Activated T-cell treated with anti-CD3 and anti-CD28 coated beads, Interleukin-2, amount 50 U/mL, for 72 hours (primary cell): Measurements from ENCODE around the gene TSPAN31. TPM values are rescaled to one million over a fixed set of nuclear protein-coding genes. Genes with fewer than 3 reads are reported as not detected.
"Not testable (repeated sequence)": the region's sequence is repeated elsewhere in the genome, so short reads cannot be mapped to it uniquely, and the experiment has no call there.

Source experiments
- ATAC-seq, 2 donors: fragments of 150-1000 bp; cut with Tn5 transposase; replicated peaks in 1 of 2; 2 replicates each; pipeline ENCODE4 v1.10.0; 2021; ENCODE audit warnings: moderate library complexity in 2 of 2, mild to moderate bottlenecking in 1 of 2
- DNase-seq, 2 donors: peaks; one replicate each; pipeline ENCODE4 v3.0.0; 2021 to 2022; ENCODE audit warnings: mixed read lengths in 1 of 2
- H3K27ac Mint-ChIP-seq: one replicate; pipeline ENCODE4 v1.8.0; 2022; ENCODE audit warnings: mild to moderate bottlenecking, moderate library complexity, mixed read lengths
- H3K27me3 Mint-ChIP-seq: one replicate; pipeline ENCODE4 v1.8.0; 2022; ENCODE audit warnings: low read depth, mixed read lengths
- H3K36me3 Mint-ChIP-seq, 2 donors: one replicate each; pipeline ENCODE4 v1.8.0; 2022; ENCODE audit warnings: mixed read lengths in 2 of 2, mild to moderate bottlenecking in 1 of 2; ENCODE audit not compliant: insufficient read depth in 2 of 2
- H3K4me1 Mint-ChIP-seq: one replicate; pipeline ENCODE4 v1.8.0; 2022; ENCODE audit warnings: low read depth, mixed read lengths
- H3K4me3 Mint-ChIP-seq, 2 donors: one replicate each; pipeline ENCODE4 v1.8.0; 2022; ENCODE audit warnings: mild to moderate bottlenecking in 2 of 2, mixed read lengths in 2 of 2, moderate library complexity in 2 of 2
- H3K9me3 Mint-ChIP-seq, 2 donors: one replicate each; pipeline ENCODE4 v1.8.0; 2022; ENCODE audit warnings: mixed read lengths in 2 of 2
- total RNA-seq, 2 donors: library from RNA; stranded (reverse); gene quantifications; one replicate each; pipeline ENCODE4 v1.2.3, GENCODE V29; 2022

The TSPAN31 gene
- 10 to 100 TPM; 18.2 to 19.6 TPM for total RNA-seq

- H3K4me3 Mint-ChIP-seq, result peak within 1 kb of the TSS; percentile 88 to 99
- H3K9me3 Mint-ChIP-seq, result no peaks in the 10 kb centered on the region
- no peaks in the 10 kb centered on the region for H3K27me3 Mint-ChIP-seq
- peaks cover 56% of the 10 kb centered on the region for H3K4me1 Mint-ChIP-seq
- ATAC-seq, result peak; percentile 86 to 88
- H3K27ac Mint-ChIP-seq, result peak within 1 kb of the TSS; percentile 65
- peak; percentile 95 to 97 for DNase-seq
- peaks cover 4 to 25% of the 10 kb centered on the region in 2 donors for H3K36me3 Mint-ChIP-seq
Measured at GRCh38 chr12:57744777-57745484, at the start of gene TSPAN31. Gene TSPAN31 (plus strand): TSS chr12:57745039. CDS start chr12:57745155, 116 bp downstream.

DNA sequence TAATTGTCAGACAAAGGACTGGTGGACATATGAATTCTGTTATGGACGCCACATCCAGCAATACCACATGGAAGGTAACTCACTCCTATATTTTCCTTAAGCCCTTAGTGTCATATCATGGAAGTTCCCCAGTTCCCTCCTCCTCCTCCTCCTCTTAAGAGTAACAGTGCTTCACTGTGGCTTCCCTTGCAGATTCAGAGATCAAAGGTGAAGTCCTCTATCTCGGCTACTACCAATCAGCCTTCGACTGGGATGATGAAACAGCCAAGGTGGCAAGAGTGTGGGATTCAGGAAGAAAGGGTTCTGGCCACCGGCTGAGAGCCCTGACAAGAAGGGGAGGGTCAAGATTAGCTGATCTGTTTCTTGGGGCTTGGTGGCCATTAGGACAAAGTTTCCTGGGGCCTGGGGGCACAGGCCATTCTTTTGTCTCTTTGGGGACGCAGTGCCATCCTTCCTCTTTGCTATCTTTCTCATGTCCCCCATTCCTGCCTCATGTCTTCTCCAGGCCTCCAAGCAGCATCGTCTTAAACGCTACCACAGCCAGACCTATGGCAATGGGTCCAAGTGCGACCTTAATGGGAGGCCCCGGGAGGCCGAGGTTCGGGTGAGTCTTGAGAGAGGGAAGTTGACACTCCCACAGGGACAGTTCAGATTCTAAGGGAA lies 48.9 kb upstream of the TSPAN31 start:
- no peak for DNase-seq
- Mint-ChIP-seq H3K9me3 (no peaks in the 10 kb centered on the region), H3K36me3 (peaks cover 17% of the 10 kb centered on the region in 2 donors), H3K4me3 (no peak overlapping the region), H3K27me3 (peaks cover 1% of the 10 kb centered on the region), H3K27ac (no peak overlapping the region), H3K4me1 (no peaks in the 10 kb centered on the region)
- ATAC-seq, result no peak

DNA sequence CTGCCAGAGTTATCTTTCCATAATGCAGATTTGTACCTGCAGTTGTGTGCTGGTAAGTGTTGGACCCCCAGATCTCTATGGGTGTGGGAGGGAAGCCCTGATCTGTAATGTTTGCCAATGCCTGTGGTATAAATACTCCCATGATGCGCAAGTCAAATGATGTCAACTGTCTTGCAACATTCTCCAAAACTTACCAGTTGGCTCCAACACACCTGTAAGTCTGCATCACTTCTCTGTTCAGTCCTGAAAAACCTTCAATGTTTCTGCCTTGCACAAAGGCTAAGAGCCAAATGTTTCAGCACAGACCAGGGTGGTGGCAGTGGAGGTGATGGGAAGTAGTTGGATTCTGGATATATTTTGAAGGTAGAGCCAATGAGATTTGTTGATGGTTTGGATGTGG lies 47.8 kb upstream of the TSPAN31 start:
- DNase-seq, result no peak

DNA sequence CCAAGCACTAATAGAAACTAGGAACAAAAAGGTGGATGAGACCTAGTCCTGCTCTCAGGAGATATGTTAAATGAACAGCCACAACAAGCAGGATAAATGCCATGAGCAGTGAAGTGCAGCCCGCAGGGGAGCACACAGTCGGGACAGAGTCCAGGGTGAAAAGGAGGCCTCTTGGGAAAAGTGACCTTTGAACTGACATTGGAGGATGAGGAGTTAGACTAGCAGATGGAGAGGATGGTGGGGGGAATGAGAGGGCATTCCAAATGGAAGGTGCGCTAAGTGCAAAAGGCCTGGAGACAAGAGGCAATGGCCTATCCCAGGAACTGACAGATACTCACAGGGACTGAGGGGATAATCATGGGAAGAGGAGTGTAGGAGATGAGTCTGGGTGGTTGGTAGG lies 46.4 kb upstream of the TSPAN31 start:
- H3K4me1 Mint-ChIP-seq, result no peaks in the 10 kb centered on the region
- no peak for ATAC-seq
- H3K4me3 Mint-ChIP-seq, result no peak overlapping the region
- peaks cover 0 to 4% of the 10 kb centered on the region in 2 donors for H3K9me3 Mint-ChIP-seq
- H3K27me3 Mint-ChIP-seq, result no peaks in the 10 kb centered on the region
- DNase-seq, result no peak
- H3K27ac Mint-ChIP-seq, result no peak overlapping the region
- peaks cover 24 to 26% of the 10 kb centered on the region in 2 donors for H3K36me3 Mint-ChIP-seq

More for the DNA sequence above, 47.8 kb upstream of the TSPAN31 start:
- no peaks in the 10 kb centered on the region for H3K9me3 Mint-ChIP-seq
- H3K4me1 Mint-ChIP-seq, result no peaks in the 10 kb centered on the region
- no peak overlapping the region for H3K4me3 Mint-ChIP-seq
- no peak for ATAC-seq
- H3K36me3 Mint-ChIP-seq, result peaks cover 17 to 18% of the 10 kb centered on the region in 2 donors
- H3K27ac Mint-ChIP-seq, result no peak overlapping the region
- no peaks in the 10 kb centered on the region for H3K27me3 Mint-ChIP-seq

DNA sequence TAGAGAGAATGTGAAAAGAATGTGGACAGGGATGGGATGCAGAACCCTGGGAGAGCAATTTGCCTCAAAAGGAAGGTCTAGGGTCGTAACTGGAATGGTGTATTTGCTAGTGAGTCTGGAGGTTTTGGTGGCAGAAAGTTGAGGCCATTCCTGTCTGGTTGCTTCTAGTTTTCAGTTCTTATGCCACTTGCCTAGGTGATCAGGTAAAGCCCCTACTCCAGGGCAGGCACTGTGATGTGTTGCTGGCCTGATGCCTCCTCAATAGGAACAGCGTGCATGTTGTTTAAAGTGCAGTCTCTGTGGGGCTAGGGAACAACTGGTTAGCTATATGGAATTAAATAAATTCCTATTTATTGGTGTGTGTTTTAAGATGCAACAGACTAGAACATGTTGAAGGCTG lies 44.5 kb upstream of the TSPAN31 start:
- peaks cover 0 to 4% of the 10 kb centered on the region in 2 donors for H3K9me3 Mint-ChIP-seq
- no peaks in the 10 kb centered on the region for H3K27me3 Mint-ChIP-seq
- no peak overlapping the region for H3K27ac Mint-ChIP-seq
- no peaks in the 10 kb centered on the region for H3K4me1 Mint-ChIP-seq
- no peak overlapping the region for H3K4me3 Mint-ChIP-seq
- ATAC-seq (no peak), DNase-seq (no peak)
- H3K36me3 Mint-ChIP-seq, result peaks cover 27 to 43% of the 10 kb centered on the region in 2 donors

GRCh38 chr12:57707250-57707649 lies 37.6 kb upstream of the TSPAN31 start:
- H3K36me3 Mint-ChIP-seq, result peaks cover 12 to 36% of the 10 kb centered on the region in 2 donors

GRCh38 chr12:57708296-57708695 lies 36.5 kb upstream of the TSPAN31 start:
- ATAC-seq, result no peak

More at GRCh38 chr12:57707250-57707649, 37.6 kb upstream of the TSPAN31 start:
- H3K27me3 Mint-ChIP-seq, result no peaks in the 10 kb centered on the region
- no peaks in the 10 kb centered on the region for H3K4me1 Mint-ChIP-seq
- H3K27ac Mint-ChIP-seq, result no peak overlapping the region
- no peak overlapping the region for H3K4me3 Mint-ChIP-seq
- peaks cover 0 to 4% of the 10 kb centered on the region in 2 donors for H3K9me3 Mint-ChIP-seq
- ATAC-seq (no peak), DNase-seq (no peak)

GRCh38 chr12:57712701-57713100 lies 32.1 kb upstream of the TSPAN31 start:
- H3K36me3 Mint-ChIP-seq, result peaks cover 0 to 5% of the 10 kb centered on the region in 2 donors
- no peaks in the 10 kb centered on the region for H3K27me3 Mint-ChIP-seq
- H3K27ac Mint-ChIP-seq, result no peak overlapping the region
- H3K9me3 Mint-ChIP-seq, result no peaks in the 10 kb centered on the region
- no peak for DNase-seq
- H3K4me1 Mint-ChIP-seq, result no peaks in the 10 kb centered on the region
- ATAC-seq, result no peak
- H3K4me3 Mint-ChIP-seq, result no peak overlapping the region

More at GRCh38 chr12:57708296-57708695, 36.5 kb upstream of the TSPAN31 start:
- Mint-ChIP-seq H3K27ac (no peak overlapping the region), H3K4me1 (no peaks in the 10 kb centered on the region), H3K36me3 (peaks cover 6 to 29% of the 10 kb centered on the region in 2 donors), H3K4me3 (no peak overlapping the region), H3K27me3 (no peaks in the 10 kb centered on the region), H3K9me3 (no peaks in the 10 kb centered on the region)
- no peak for DNase-seq

GRCh38 chr12:57713209-57713608 lies 31.6 kb upstream of the TSPAN31 start:
- no peak for DNase-seq
- Mint-ChIP-seq H3K36me3 (peaks cover 3 to 9% of the 10 kb centered on the region in 2 donors), H3K4me3 (no peak overlapping the region), H3K27me3 (no peaks in the 10 kb centered on the region), H3K27ac (no peak overlapping the region), H3K4me1 (no peaks in the 10 kb centered on the region), H3K9me3 (no peaks in the 10 kb centered on the region)
- no peak for ATAC-seq

DNA sequence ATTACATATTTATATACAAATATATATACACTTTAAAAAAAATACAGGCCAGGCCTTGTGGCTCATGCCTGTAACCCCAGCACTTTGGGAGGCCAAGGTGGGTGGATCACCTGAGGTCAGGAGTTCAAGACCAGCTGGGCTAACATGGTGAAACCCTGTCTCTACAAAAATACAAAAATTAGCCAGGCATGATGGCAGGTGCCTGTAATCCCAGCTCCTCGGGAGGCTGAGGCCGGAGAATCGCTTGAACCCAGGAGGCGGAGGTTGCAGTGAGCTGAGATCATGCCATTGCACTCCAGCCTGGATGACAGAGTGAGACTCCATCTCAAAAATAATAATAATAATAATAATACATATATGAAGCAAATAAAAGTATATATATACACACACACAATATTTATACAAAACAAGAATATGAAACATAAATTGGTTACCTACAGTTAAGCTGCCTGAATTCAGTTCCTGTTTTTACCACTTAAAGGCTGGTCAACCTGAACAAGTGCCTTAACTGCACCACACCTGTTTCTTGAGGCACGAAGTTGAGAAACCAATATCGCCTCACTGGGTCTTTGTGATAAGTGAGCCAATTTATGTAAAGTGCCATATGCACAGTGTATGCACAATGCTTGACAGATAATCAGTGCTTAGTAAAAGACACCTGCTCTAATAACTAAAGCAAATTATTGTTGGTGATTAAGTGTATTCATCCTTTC lies 29.6 kb upstream of the TSPAN31 start:
- H3K36me3 Mint-ChIP-seq, result peaks cover 4 to 15% of the 10 kb centered on the region in 2 donors
- not testable (repeated sequence) for H3K4me3 Mint-ChIP-seq

GRCh38 chr12:57715786-57716185 lies 29.1 kb upstream of the TSPAN31 start:
- H3K36me3 Mint-ChIP-seq, result peaks cover 4 to 15% of the 10 kb centered on the region in 2 donors
- H3K9me3 Mint-ChIP-seq, result no peaks in the 10 kb centered on the region
- no peaks in the 10 kb centered on the region for H3K4me1 Mint-ChIP-seq
- ATAC-seq (no peak), DNase-seq (no peak)
- no peak overlapping the region for H3K27ac Mint-ChIP-seq
- no peaks in the 10 kb centered on the region for H3K27me3 Mint-ChIP-seq
- no peak overlapping the region for H3K4me3 Mint-ChIP-seq

More for the DNA sequence above, 29.6 kb upstream of the TSPAN31 start:
- H3K9me3 Mint-ChIP-seq, DNase-seq, ATAC-seq, H3K27ac Mint-ChIP-seq, H3K4me1 Mint-ChIP-seq, H3K27me3 Mint-ChIP-seq: not testable (repeated sequence)

GRCh38 chr12:57716305-57716704 lies 28.5 kb upstream of the TSPAN31 start:
- ATAC-seq, result no peak
- no peaks in the 10 kb centered on the region for H3K4me1 Mint-ChIP-seq
- H3K9me3 Mint-ChIP-seq, result no peaks in the 10 kb centered on the region
- H3K27ac Mint-ChIP-seq, result no peak overlapping the region
- DNase-seq, result no peak
- H3K27me3 Mint-ChIP-seq, result no peaks in the 10 kb centered on the region
- no peak overlapping the region for H3K4me3 Mint-ChIP-seq
- peaks cover 4 to 15% of the 10 kb centered on the region in 2 donors for H3K36me3 Mint-ChIP-seq

GRCh38 chr12:57717131-57717530 lies 27.7 kb upstream of the TSPAN31 start:
- Mint-ChIP-seq H3K36me3 (peaks cover 4 to 14% of the 10 kb centered on the region in 2 donors), H3K9me3 (no peaks in the 10 kb centered on the region), H3K27ac (no peak overlapping the region), H3K27me3 (no peaks in the 10 kb centered on the region), H3K4me1 (no peaks in the 10 kb centered on the region), H3K4me3 (no peak overlapping the region)
- ATAC-seq, result no peak
- no peak for DNase-seq
